ENCODE results near the gene C11orf97.

DNA sequence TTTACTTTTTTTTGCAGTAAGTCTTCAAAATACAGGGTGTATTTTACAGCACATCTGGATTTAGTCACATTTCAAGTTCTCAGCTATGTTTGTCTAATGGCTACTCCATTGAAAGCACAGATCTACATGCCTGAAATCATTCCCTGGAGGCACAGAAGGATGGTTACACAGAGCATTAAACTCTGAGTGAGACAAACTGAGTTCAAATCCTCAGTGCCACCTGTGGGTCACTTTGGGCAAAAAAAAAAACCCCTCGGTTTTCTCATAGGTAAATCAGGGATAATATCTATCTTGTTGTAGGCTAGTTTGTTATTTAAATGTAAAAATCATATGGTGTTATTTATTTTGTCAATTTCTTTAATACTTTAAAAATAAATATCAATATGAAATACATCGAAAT is 10.7 kb upstream of the C11orf97 start:
- no peak for TF ChIP-seq CTCF (IDR thresholded peaks at IDR 0.05; ENCODE audit: borderline replicate concordance, extremely low read depth, low read length, poor library complexity, severe bottlenecking)
- no peak for TF ChIP-seq EZH2 (IDR thresholded peaks at IDR 0.05; ENCODE audit: borderline replicate concordance, low read depth, low read length, severe bottlenecking)
